K562 (cell line): ENCODE measurements around the gene TKTL2. TPM values are rescaled to one million over a fixed set of nuclear protein-coding genes. Genes with fewer than 3 reads are reported as not detected.

ENCODE experiments used
- ATF1 ChIP-seq, 2 experiments: fragments of 450-650 bp in 1 of 2; IDR thresholded peaks; 2 replicates each; pipeline ENCODE4 v1.6.1; 2016; ENCODE audit warnings: missing compliant biosample characterization in 1 of 2, missing genetic modification characterization in 1 of 2
- BRF1 ChIP-seq: IDR thresholded peaks from 3 replicates; pipeline ENCODE4 v1.6.1; 2011; ENCODE audit warnings: borderline replicate concordance, mild to moderate bottlenecking; ENCODE audit not compliant: insufficient read length; ENCODE audit errors: extremely low read depth
- DIDO1 ChIP-seq: fragments of 450-650 bp; IDR thresholded peaks from 2 replicates; pipeline ENCODE4 v1.6.1; 2016; ENCODE audit warnings: low read depth, missing biosample characterization, missing genetic modification characterization
- ETV5 ChIP-seq: sonication (generic); formaldehyde crosslinking; IDR thresholded peaks from 2 replicates; pipeline ENCODE4 v1.4.0; 2020; ENCODE audit warnings: low read depth, mild to moderate bottlenecking, missing genetic modification reagents
- HLTF ChIP-seq: fragments of 450-650 bp; IDR thresholded peaks from 2 replicates; pipeline ENCODE4 v1.6.1; 2016
- HSF4 ChIP-seq: fragments of 250-450 bp; sonication (Bioruptor Pico); IDR thresholded peaks from 2 replicates; pipeline ENCODE4 v2.1.2; 2022; ENCODE audit warnings: mild to moderate bottlenecking, moderate library complexity, borderline replicate concordance
- NCOR1 ChIP-seq: fragments of 450-650 bp; IDR thresholded peaks from 2 replicates; pipeline ENCODE4 v1.6.1; 2016; ENCODE audit warnings: mild to moderate bottlenecking, moderate library complexity
- NFYB ChIP-seq: IDR thresholded peaks from 2 replicates; pipeline ENCODE4 v1.6.1; 2011; ENCODE audit warnings: mild to moderate bottlenecking, moderate library complexity; ENCODE audit not compliant: insufficient read length; ENCODE audit errors: extremely low read depth
- U2AF1 ChIP-seq: fragments of 200-400 bp; formaldehyde crosslinking; optimal IDR thresholded peaks from 2 replicates; pipeline ENCODE3; 2017; ENCODE audit warnings: mild to moderate bottlenecking, low read depth, low read length, moderate library complexity
- ZBTB40 ChIP-seq, 2 experiments: fragments of 450-650 bp in 1 of 2; sonication (generic) in 1 of 2; formaldehyde crosslinking in 1 of 2; IDR thresholded peaks; 2 replicates each; pipeline versions ENCODE4 v1.7.1 to v1.9.0; 2016 to 2022; ENCODE audit warnings: inconsistent platforms in 1 of 2, mild to moderate bottlenecking in 1 of 2, missing genetic modification reagents in 1 of 2
- ZC3H11A ChIP-seq: IDR thresholded peaks from 2 replicates; pipeline ENCODE4 v1.6.1; 2012; ENCODE audit warnings: low read depth, low read length, improper control_type of control experiment
- ZC3H8 ChIP-seq: fragments of 450-650 bp; IDR thresholded peaks from 2 replicates; pipeline ENCODE4 v1.6.1; 2017
- ZFX ChIP-seq: sonication (generic); formaldehyde crosslinking; IDR thresholded peaks from 2 replicates; pipeline ENCODE4 v1.8.0; 2022; ENCODE audit warnings: mild to moderate bottlenecking, missing genetic modification reagents, moderate library complexity
- ZNF140 ChIP-seq: fragments of 250-450 bp; sonication (Bioruptor Pico); IDR thresholded peaks from 2 replicates; pipeline ENCODE4 v1.8.0; 2021; ENCODE audit warnings: moderate library complexity, mild to moderate bottlenecking, inconsistent platforms
- ZNF232 ChIP-seq: sonication (generic); formaldehyde crosslinking; IDR thresholded peaks from 2 replicates; pipeline ENCODE4 v1.8.0; 2022; ENCODE audit warnings: mild to moderate bottlenecking, missing genetic modification reagents
- ZNF282 ChIP-seq: sonication (generic); formaldehyde crosslinking; IDR thresholded peaks from 2 replicates; pipeline ENCODE4 v1.8.1; 2023; ENCODE audit warnings: missing genetic modification reagents
- ZNF740 ChIP-seq, 3 experiments: fragments of 200-800 bp in 1 of 3; sonication (Bioruptor generic) in 1 of 3; sonication (generic) in 1 of 3; formaldehyde crosslinking in 1 of 3; IDR thresholded peaks; 2 replicates each; pipeline versions ENCODE4 v1.6.1 to v1.8.0; 2016 to 2022; ENCODE audit warnings: mild to moderate bottlenecking in 2 of 3, missing compliant biosample characterization in 2 of 3, missing genetic modification characterization in 2 of 3, missing genetic modification reagents in 1 of 3
- polyA plus RNA-seq, 8 experiments: library from polyadenylated mRNA; depleted of rRNA in 4 of 8; stranded (reverse) in 5 of 8; unstranded in 3 of 8; fragments of >200 nt; fragmentation: Nextera tagmentation in 2 of 8; fragmentation: Illumina TruSeq in 1 of 8; extraction: Ambion mirVana in 2 of 8; extraction: Trizol in 1 of 8; gene quantifications; 2 replicates each; pipeline versions ENCODE4 v1.2.1 to v1.2.3, GENCODE V29; 2011 to 2014; ENCODE audit warnings: inconsistent platforms in 1 of 8, missing spikeins in 1 of 8
- total RNA-seq, 7 experiments: library from RNA; depleted of rRNA in 6 of 7; stranded (reverse); fragments of >200 nt in 6 of 7; fragmentation: Illumina TruSeq in 2 of 7; extraction: Trizol in 2 of 7; gene quantifications; 2 replicates each; pipeline versions ENCODE4 v1.2.1 to v1.2.3, GENCODE V29; 2011 to 2021; ENCODE audit warnings: low replicate concordance in 1 of 7

TKTL2 gene
- total and polyA plus RNA-seq, 9 of the 15 experiments (the other 6 are each of a cell fraction or from before 2014, with no cell fraction given), result 0.03 to 0.31 (median 0.09) TPM; not detected in 1

GRCh38 chr4:163494360-163495241 lies 21.0 kb upstream of the TKTL2 start, which contains the start of gene TMA16 (continued):
- TF ChIP-seq ZBTB40 (IDR thresholded peaks at IDR 0.05) (peak; percentile 98), ZBTB40 (CRISPR knock-in tag; IDR thresholded peaks at IDR 0.05) (no peak), ZFX (CRISPR knock-in tag) (peak; percentile 96), NFYB (no peak), ATF1 (CRISPR knock-in tag; IDR thresholded peaks at IDR 0.05) (0 out of 2 replicates have a peak, but pooled peaks have one; percentile 10), ATF1 (tag; IDR thresholded peaks at IDR 0.05) (peak; percentile 84), BRF1 (no peak), ZC3H11A (peak; percentile 43; the same call in 1 of the 2 replicates), NCOR1 (peak; percentile 27; the same call in 1 of the 2 replicates), HSF4 (CRISPR knock-in tag) (no peak), HLTF (peak; percentile 68; the same call in 1 of the 2 replicates), ZNF232 (CRISPR knock-in tag) (peak; percentile 82), U2AF1 (peak; percentile 51), ETV5 (CRISPR knock-in tag) (peak; percentile 70), ZNF740 (CRISPR knock-in tag; IDR thresholded peaks at IDR 0.05) (no peak), ZNF740 (tag; IDR thresholded peaks at IDR 0.05) (no peak; a peak in 1 of 4 replicates), DIDO1 (tag) (peak; percentile 80), ZNF282 (CRISPR knock-in tag) (no peak), ZC3H8 (no peak), ZNF140 (CRISPR knock-in tag) (no peak)
